Panc1 (cell line): ENCODE results near the gene SLC45A1.

Source experiments
- CTCF ChIP-seq: fragments of 450-650 bp; IDR thresholded peaks from 2 replicates; pipeline ENCODE4 v1.5.1; 2017; ENCODE audit warnings: mild to moderate bottlenecking
- POLR2AphosphoS5 ChIP-seq: IDR thresholded peaks from 2 replicates; pipeline ENCODE4 v1.6.1; 2012; ENCODE audit warnings: mild to moderate bottlenecking, low read depth, low read length, moderate library complexity
- REST ChIP-seq, 2 experiments: IDR thresholded peaks; 2 replicates each; pipeline ENCODE4 v1.6.1; 2011 to 2012; ENCODE audit warnings: low read depth in 2 of 2, control low read depth in 1 of 2, low read length in 1 of 2, mild to moderate bottlenecking in 1 of 2, moderate library complexity in 1 of 2; ENCODE audit not compliant: insufficient read depth in 1 of 2
- SIN3A ChIP-seq: IDR thresholded peaks from 2 replicates; pipeline ENCODE4 v1.6.1; 2012; ENCODE audit warnings: low read depth, mild to moderate bottlenecking, low read length, moderate library complexity, borderline replicate concordance; ENCODE audit not compliant: insufficient read depth
- TCF7L2 ChIP-seq: IDR thresholded peaks from 2 replicates; pipeline ENCODE4 v1.6.1; 2011; ENCODE audit warnings: mild to moderate bottlenecking, low read depth, low read length, inconsistent platforms

GRCh38 chr1:8374356-8374755 lies 56.4 kb downstream of the SLC45A1 start:
- TF ChIP-seq CTCF, result no peak
- no peak for TF ChIP-seq REST (IDR thresholded peaks at IDR 0.05; ENCODE audit: insufficient read depth in 1 of 2, low read depth in 2 of 2, low read length in 1 of 2)
- TF ChIP-seq POLR2AphosphoS5, result no peak
- TF ChIP-seq TCF7L2, result no peak
- TF ChIP-seq SIN3A, result no peak
